HepG2 (cell line): Measurements from ENCODE around the gene CCDC195. TPM values are rescaled to one million over a fixed set of nuclear protein-coding genes. Genes with fewer than 3 reads are reported as not detected.

Source experiments
- ATAC-seq: fragments of 200-7000 bp; cut with Tn5 transposase; 3 replicates; pipeline ENCODE4 v1.9.1; 2020; ENCODE audit warnings: mild to moderate bottlenecking, moderate library complexity
- BruUV-seq: library from RNA; stranded (reverse); fragments of 400-500 nt; replicated peaks from 2 replicates; lab custom pipeline; 2021; lab: Mats Ljungman, UMichigan
- CTCF ChIA-PET: fragments of 300-600 bp; formaldehyde crosslinking; extraction: SDS; loops from one replicate; lab custom pipeline; 2021; ENCODE audit warnings: low total read pairs, inconsistent platforms, low intra/inter-chr PET ratio; lab: Yijun Ruan, JAX
- POLR2A ChIA-PET: fragments of 350-600 bp; sonication (Branson Sonifier 250); formaldehyde crosslinking; loops from one replicate; lab custom pipeline; 2020; ENCODE audit warnings: antibody characterized with exemption, inconsistent platforms; lab: Yijun Ruan, JAX
- DNase-seq: peaks from one replicate; pipeline ENCODE4 v3.0.0-alpha.2; 2015; ENCODE audit warnings: low spot score
- FAIRE-seq: peaks from 3 replicates; lab custom pipeline; 2011; peaks lifted over from hg19 to GRCh38; lab: Jason Lieb, UNC
- H2AFZ ChIP-seq: one replicate; pipeline ENCODE4 v1.6.1; 2011; ENCODE audit warnings: low read length, inconsistent platforms
- H3K27ac ChIP-seq: fragments of 300-600 bp; 3 replicates; pipeline ENCODE4 v1.8.0; 2011; ENCODE audit warnings: mixed run types, mild to moderate bottlenecking, mixed read lengths, low read length, inconsistent platforms; ENCODE audit not compliant: insufficient read depth; ENCODE audit errors: extremely low read length
- H3K27me3 ChIP-seq, 2 experiments: fragments of 200-600 bp in 1 of 2; 2 replicates in 1 of 2; 3 replicates in 1 of 2; pipeline versions ENCODE4 v1.6.0 to v1.8.0; 2011; ENCODE audit warnings: low read length in 2 of 2, mild to moderate bottlenecking in 2 of 2, moderate library complexity in 2 of 2, inconsistent platforms in 1 of 2; ENCODE audit not compliant: insufficient read depth in 2 of 2, control insufficient read depth in 1 of 2
- H3K36me3 ChIP-seq, 2 experiments: fragments of 200-600 bp in 1 of 2; replicated peaks in 1 of 2; 2 replicates in 1 of 2; 3 replicates in 1 of 2; pipeline versions ENCODE4 v1.5.1 to v1.8.0; 2011; ENCODE audit warnings: low read length in 2 of 2, inconsistent platforms in 1 of 2; ENCODE audit not compliant: insufficient read depth in 2 of 2, control insufficient read depth in 1 of 2
- H3K4me1 ChIP-seq: 2 replicates; pipeline ENCODE4 v1.5.1; 2012; ENCODE audit warnings: low read length, inconsistent platforms; ENCODE audit not compliant: insufficient read depth
- H3K4me2 ChIP-seq: 2 replicates; pipeline ENCODE4 v1.6.0; 2011; ENCODE audit warnings: low read depth, low read length, inconsistent platforms
- H3K4me3 ChIP-seq, 3 experiments: fragments of 200-600 bp in 1 of 3; sonication (generic), shearing (Covaris generic) in 1 of 3; replicated peaks in 1 of 3; 2 replicates each; pipeline ENCODE4 v1.5.1; 2011 to 2016; ENCODE audit warnings: low read length in 3 of 3, inconsistent platforms in 2 of 3, low read depth in 2 of 3, mild to moderate bottlenecking in 2 of 3, control low read depth in 1 of 3, mixed read lengths in 1 of 3; ENCODE audit not compliant: insufficient read depth in 1 of 3
- H3K79me2 ChIP-seq: one replicate; pipeline ENCODE4 v1.6.1; 2011; ENCODE audit warnings: low read length, inconsistent platforms; ENCODE audit not compliant: insufficient read depth
- H3K9ac ChIP-seq: 2 replicates; pipeline ENCODE4 v1.6.0; 2011; ENCODE audit warnings: mild to moderate bottlenecking, low read depth, low read length, inconsistent platforms; ENCODE audit not compliant: insufficient read depth
- H3K9me3 ChIP-seq: 2 replicates; pipeline ENCODE4 v1.5.1; 2012; ENCODE audit warnings: mild to moderate bottlenecking, low read length
- H4K20me1 ChIP-seq: 2 replicates; pipeline ENCODE4 v1.6.0; 2011; ENCODE audit warnings: inconsistent platforms, mild to moderate bottlenecking, low read length, moderate library complexity; ENCODE audit not compliant: insufficient read depth
- CEBPG ChIP-seq: IDR thresholded peaks from 2 replicates; pipeline ENCODE4 v1.6.1; 2016
- FOXC1 ChIP-seq: sonication (generic); formaldehyde crosslinking; IDR thresholded peaks from 2 replicates; pipeline ENCODE4 v1.8.0; 2022; ENCODE audit warnings: mild to moderate bottlenecking, missing genetic modification reagents, borderline replicate concordance
- GPBP1L1 ChIP-seq: sonication (generic); formaldehyde crosslinking; IDR thresholded peaks from 2 replicates; pipeline ENCODE4 v1.5.0; 2020; ENCODE audit warnings: mild to moderate bottlenecking, missing genetic modification reagents
- HDAC2 ChIP-seq: sonication (generic); formaldehyde crosslinking; IDR thresholded peaks from 2 replicates; pipeline ENCODE4 v1.4.0; 2020; ENCODE audit warnings: missing genetic modification reagents
- IRF2 ChIP-seq: IDR thresholded peaks from 2 replicates; pipeline ENCODE4 v1.6.1; 2018; ENCODE audit warnings: missing genetic modification reagents, missing compliant biosample characterization
- IRX3 ChIP-seq: sonication (generic); formaldehyde crosslinking; IDR thresholded peaks from 2 replicates; pipeline ENCODE4 v1.8.1; 2023; ENCODE audit warnings: mild to moderate bottlenecking, low read depth, missing genetic modification reagents, borderline replicate concordance
- MYNN ChIP-seq: sonication (generic); formaldehyde crosslinking; IDR thresholded peaks from 2 replicates; pipeline ENCODE4 v1.4.0; 2020; ENCODE audit warnings: mild to moderate bottlenecking, low read depth, missing genetic modification reagents
- PREB ChIP-seq: sonication (generic); formaldehyde crosslinking; IDR thresholded peaks from 2 replicates; pipeline ENCODE4 v1.4.0; 2020; ENCODE audit warnings: missing genetic modification reagents
- RBAK ChIP-seq: sonication (generic); formaldehyde crosslinking; IDR thresholded peaks from 2 replicates; pipeline ENCODE4 v1.5.1; 2020; ENCODE audit warnings: mild to moderate bottlenecking, missing genetic modification reagents
- SP1 ChIP-seq, 2 experiments: fragments of 450-650 bp in 1 of 2; sonication (generic) in 1 of 2; formaldehyde crosslinking in 1 of 2; IDR thresholded peaks; 2 replicates each; pipeline versions ENCODE4 v1.4.0 to v1.6.1; 2016 to 2020; ENCODE audit warnings: missing genetic modification reagents in 1 of 2
- TBX3 ChIP-seq: fragments of 450-650 bp; IDR thresholded peaks from 2 replicates; pipeline ENCODE4 v1.6.1; 2017; ENCODE audit warnings: antibody characterized with exemption, mild to moderate bottlenecking, inconsistent platforms, borderline replicate concordance
- TOPORS ChIP-seq: sonication (generic); formaldehyde crosslinking; IDR thresholded peaks from 2 replicates; pipeline ENCODE4 v1.8.0; 2023; ENCODE audit warnings: mild to moderate bottlenecking, missing genetic modification reagents
- WIZ ChIP-seq: sonication (generic); formaldehyde crosslinking; IDR thresholded peaks from 2 replicates; pipeline ENCODE4 v1.5.1; 2020; ENCODE audit warnings: mild to moderate bottlenecking, missing genetic modification reagents
- ZNF251 ChIP-seq: sonication (generic); formaldehyde crosslinking; IDR thresholded peaks from 2 replicates; pipeline ENCODE4 v1.9.0; 2021; ENCODE audit warnings: mild to moderate bottlenecking, missing genetic modification reagents
- ZNF562 ChIP-seq: sonication (generic); formaldehyde crosslinking; IDR thresholded peaks from 2 replicates; pipeline ENCODE4 v1.8.0; 2022; ENCODE audit warnings: missing genetic modification reagents, borderline replicate concordance
- ZNF713 ChIP-seq: sonication (generic); formaldehyde crosslinking; IDR thresholded peaks from 2 replicates; pipeline ENCODE4 v1.4.0; 2020; ENCODE audit warnings: mild to moderate bottlenecking, missing genetic modification reagents
- ZNF747 ChIP-seq: sonication (generic); formaldehyde crosslinking; IDR thresholded peaks from 2 replicates; pipeline ENCODE4 v1.8.1; 2023; ENCODE audit warnings: missing genetic modification reagents, mild to moderate bottlenecking, borderline replicate concordance
- WGBS: methylation state at CpG from one replicate; pipeline ENCODE4 v1.1.6; 2017; ENCODE audit warnings: low lambda C conversion rate; 5-methylcytosine and 5-hydroxymethylcytosine counted together
- in situ Hi-C: cut with HindIII; loops from 2 replicates; pipeline ENCODE4 v1.10.0; 2017; ENCODE audit warnings: low pct_unique_long_range_greater_than_20kb; ENCODE audit not compliant: extremely low pct_ligation_motif_present
- intact Hi-C: fragments of 100-400 bp; cut with micrococcal nuclease; formaldehyde crosslinking; loops from one replicate; pipeline ENCODE4 v1.10.0; 2022; ENCODE audit not compliant: unreplicated experiment
- polyA plus RNA-seq, 8 experiments: library from polyadenylated mRNA; depleted of rRNA in 3 of 8; stranded (reverse) in 7 of 8; unstranded in 1 of 8; fragments of >200 nt; fragmentation: Illumina TruSeq in 4 of 8; extraction: Trizol in 4 of 8; gene quantifications; 2 replicates each; pipeline versions ENCODE4 v1.2.1 to v1.2.3, GENCODE V29; 2011 to 2016; ENCODE audit warnings: low read depth in 4 of 8, missing spikeins in 1 of 8, mixed read lengths in 1 of 8; ENCODE audit not compliant: insufficient read depth in 1 of 8
- total RNA-seq, 5 experiments: library from RNA; depleted of rRNA; stranded (reverse); fragments of >200 nt; fragmentation: Illumina TruSeq; extraction: Trizol; gene quantifications; 2 replicates each; pipeline ENCODE4 v1.2.3, GENCODE V29; 2016; ENCODE audit warnings: low read depth in 1 of 5
- TF ChIP-seq, protein P1 (sequence below): sonication (generic); formaldehyde crosslinking; IDR thresholded peaks from 2 replicates; pipeline ENCODE4 v1.9.0; 2022; ENCODE audit warnings: low read depth, missing genetic modification reagents

CCDC195 gene
- total and polyA plus RNA-seq, 2 of the 13 experiments (the other 11 are each of a cell fraction or from before 2014, with no cell fraction given): not detected

GRCh38 chr2:224751996-224752698 is 36.0 kb upstream of the CCDC195 start (continued):
- TF ChIP-seq HDAC2 (CRISPR knock-in tag) (no peak), ZNF251 (CRISPR knock-in tag) (no peak)

DNA sequence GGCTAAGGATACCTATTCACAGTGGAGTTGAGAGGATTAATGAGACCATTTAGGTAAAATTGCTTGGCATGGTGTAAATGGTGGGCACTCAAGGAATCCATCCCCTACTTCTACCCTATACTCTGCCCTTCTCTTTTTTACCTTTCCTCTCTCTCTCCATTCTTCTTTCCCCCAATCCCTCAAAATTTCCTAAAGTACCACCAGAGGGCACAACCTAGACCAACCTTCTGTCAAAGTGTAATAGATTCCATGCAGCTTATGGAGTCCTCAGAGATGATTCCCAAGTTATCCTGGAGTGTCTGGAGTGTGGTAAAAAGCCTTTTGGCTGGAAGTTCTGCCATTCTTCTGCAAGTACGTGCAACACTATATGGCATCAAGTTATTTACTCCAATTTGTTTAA is 33.0 kb upstream of the CCDC195 start:
- no peaks in the 10 kb centered on the region for H3K27me3 ChIP-seq
- no peak overlapping the region for H3K4me2 ChIP-seq
- ChIA-PET CTCF (no interaction called here), POLR2A (no interaction called here)
- H3K9ac ChIP-seq: no peak overlapping the region
- intact Hi-C loops: no loop called here
- ATAC-seq (peak; percentile 35; the same call in 1 of the 3 replicates), DNase-seq (no peak), FAIRE-seq (no peak)
- no TSS peak for BruUV-seq
- H3K79me2 ChIP-seq: no peaks in the 10 kb centered on the region
- H4K20me1 ChIP-seq: no peaks in the 10 kb centered on the region
- 0% methylated on average over 1 of the region's 1 CpG for WGBS
- H3K27ac ChIP-seq: no peak overlapping the region
- no peaks in the 10 kb centered on the region for H3K9me3 ChIP-seq
- TF ChIP-seq ZNF747 (CRISPR knock-in tag) (no peak), MYNN (no peak), FOXC1 (CRISPR knock-in tag) (no peak), RBAK (CRISPR knock-in tag) (no peak), IRX3 (CRISPR knock-in tag) (no peak), ZNF713 (CRISPR knock-in tag) (no peak), IRF2 (CRISPR knock-in tag) (no peak), TBX3 (no peak), ZNF562 (CRISPR knock-in tag) (no peak), PREB (CRISPR knock-in tag) (no peak), WIZ (no peak), GPBP1L1 (CRISPR knock-in tag) (no peak), CEBPG (CRISPR knock-in tag) (no peak), TOPORS (CRISPR knock-in tag) (no peak), SP1 (IDR thresholded peaks at IDR 0.05) (no peak), SP1 (CRISPR knock-in tag; IDR thresholded peaks at IDR 0.05) (no peak)
- TF ChIP-seq, protein P1, sequence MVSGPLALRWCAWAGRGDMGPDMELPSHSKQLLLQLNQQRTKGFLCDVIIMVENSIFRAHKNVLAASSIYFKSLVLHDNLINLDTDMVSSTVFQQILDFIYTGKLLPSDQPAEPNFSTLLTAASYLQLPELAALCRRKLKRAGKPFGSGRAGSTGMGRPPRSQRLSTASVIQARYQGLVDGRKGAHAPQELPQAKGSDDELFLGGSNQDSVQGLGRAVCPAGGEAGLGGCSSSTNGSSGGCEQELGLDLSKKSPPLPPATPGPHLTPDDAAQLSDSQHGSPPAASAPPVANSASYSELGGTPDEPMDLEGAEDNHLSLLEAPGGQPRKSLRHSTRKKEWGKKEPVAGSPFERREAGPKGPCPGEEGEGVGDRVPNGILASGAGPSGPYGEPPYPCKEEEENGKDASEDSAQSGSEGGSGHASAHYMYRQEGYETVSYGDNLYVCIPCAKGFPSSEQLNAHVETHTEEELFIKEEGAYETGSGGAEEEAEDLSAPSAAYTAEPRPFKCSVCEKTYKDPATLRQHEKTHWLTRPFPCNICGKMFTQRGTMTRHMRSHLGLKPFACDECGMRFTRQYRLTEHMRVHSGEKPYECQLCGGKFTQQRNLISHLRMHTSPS (CRISPR knock-in tag): no peak
- H3K4me3 ChIP-seq: no peak overlapping the region
- no peaks in the 10 kb centered on the region for H3K4me1 ChIP-seq
- in situ Hi-C loops: no loop called here
- no peaks in the 10 kb centered on the region for H3K36me3 ChIP-seq
- H2AFZ ChIP-seq: no peak overlapping the region
